Stimulated activated CD8-positive, alpha-beta memory T cell treated with anti-CD3 and anti-CD28 coated beads, Interleukin-2, amount 100 ng/mL, for 48 hours (primary cell): Measurements from ENCODE around the gene B3GAT1.

Experiments
- DNase-seq, 2 donors: peaks; one replicate each; pipeline ENCODE4 v3.0.0-alpha.2; 2020; ENCODE audit warnings: low read depth in 2 of 2

B3GAT1 gene

DNA sequence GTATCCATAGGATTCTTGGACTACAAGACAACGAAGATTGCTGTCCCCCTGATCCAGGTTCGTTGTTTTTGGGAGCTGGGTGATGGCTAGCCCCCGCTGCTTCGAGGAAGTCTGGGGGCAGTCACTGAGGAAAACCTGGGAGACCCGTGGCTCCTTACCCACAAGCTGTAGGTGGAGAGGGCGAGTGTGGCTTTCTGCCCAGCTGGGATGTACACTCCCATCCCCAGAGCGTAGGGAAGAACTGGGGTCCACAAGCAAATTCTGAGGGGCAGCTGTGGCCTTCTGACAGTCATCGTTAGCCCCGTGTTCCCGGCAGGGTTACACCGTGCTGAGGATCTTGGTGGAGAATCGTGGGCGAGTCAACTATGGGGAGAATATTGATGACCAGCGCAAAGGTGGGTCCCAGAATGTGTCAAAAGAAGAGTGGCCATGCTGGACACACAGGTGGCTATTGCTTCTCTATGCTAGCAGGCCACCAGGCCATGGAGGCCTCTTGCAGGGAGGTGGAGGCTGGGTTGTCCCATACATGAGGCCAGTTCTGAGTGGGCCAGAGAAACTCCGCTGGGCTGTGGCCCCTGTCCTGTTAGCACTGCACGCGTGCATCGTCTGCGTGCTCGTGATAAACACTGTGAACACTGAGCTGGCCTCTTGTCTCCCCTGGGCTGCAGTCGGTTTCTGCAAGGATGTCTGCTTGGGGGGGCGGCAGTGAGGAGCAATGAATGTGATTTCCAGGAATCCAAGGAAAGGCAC is 40.4 kb downstream of the B3GAT1 start:
- DNase-seq, result no peak

DNA sequence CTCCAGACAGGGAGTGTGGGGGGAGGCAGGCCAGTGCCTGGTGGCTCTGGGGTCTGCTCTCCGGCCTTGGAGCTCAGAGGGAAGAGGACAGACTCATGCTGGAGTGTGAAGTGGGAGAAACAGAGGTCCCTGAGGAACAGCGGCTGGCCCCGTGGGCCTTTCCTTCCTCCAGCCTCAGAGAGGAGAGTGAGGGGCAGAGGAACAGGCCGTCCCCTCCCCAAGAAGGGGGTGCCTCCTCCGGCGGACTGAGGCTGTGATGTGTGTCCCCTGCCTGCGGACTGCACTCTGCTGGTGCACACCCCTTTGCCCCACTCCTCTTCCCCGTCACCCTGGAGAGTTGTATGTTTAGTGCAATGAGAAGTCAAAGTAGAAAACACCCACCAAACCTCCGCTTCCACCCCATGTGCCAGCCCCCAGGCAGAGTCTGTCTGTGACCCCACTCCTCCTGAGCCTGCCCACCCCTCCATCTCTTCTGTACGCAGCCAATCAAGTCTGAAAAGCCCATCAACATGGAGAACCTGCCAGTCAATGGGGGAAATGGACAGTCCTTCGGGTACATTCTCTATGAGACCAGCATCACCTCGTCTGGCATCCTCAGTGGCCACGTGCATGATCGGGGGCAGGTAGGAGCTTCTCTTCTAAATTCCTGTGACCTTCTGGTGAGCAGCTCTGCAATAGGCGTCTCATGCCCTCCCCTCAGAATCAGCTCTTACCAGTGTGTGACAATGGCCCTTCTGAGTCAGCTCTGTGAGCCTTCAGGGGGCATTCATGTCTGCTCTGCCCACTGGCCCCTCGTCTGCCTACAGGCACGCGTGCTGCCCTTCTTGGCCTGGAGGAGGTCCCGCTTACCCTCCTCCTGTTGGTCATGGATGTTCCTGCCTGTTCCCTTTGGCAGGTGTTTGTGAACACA is 41.3 kb downstream of the B3GAT1 start:
- no peak for DNase-seq

- DNase-seq, result no peak
Observed at GRCh38 chr11:134369656-134370525, 42.2 kb downstream of the B3GAT1 start.

- no peak for DNase-seq
Observed at GRCh38 chr11:134367781-134368180, 44.3 kb downstream of the B3GAT1 start.

GRCh38 chr11:134366254-134366653 is 45.8 kb downstream of the B3GAT1 start:
- DNase-seq, result no peak

GRCh38 chr11:134365011-134365925 is 46.8 kb downstream of the B3GAT1 start:
- no peak for DNase-seq

DNA sequence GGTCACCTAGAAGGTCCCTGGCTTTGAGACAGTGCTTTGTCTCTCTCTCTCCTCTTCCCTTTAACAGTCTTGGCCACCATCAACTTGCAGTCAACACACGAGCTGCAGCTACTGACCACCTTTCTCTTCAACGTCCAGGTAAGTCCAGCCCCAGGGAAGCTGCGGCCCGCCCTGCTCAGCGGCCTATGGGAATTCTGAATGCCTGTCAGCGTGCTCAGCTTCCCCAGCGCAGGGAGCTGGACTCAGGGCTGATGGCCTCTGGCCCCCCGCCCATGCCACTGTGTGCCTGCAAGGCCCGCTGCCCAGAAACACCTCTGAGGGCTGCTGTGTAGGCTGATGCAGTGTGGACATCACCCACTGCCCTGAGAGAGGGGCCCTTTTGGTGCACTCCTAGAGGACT is 47.8 kb downstream of the B3GAT1 start:
- no peak for DNase-seq

DNA sequence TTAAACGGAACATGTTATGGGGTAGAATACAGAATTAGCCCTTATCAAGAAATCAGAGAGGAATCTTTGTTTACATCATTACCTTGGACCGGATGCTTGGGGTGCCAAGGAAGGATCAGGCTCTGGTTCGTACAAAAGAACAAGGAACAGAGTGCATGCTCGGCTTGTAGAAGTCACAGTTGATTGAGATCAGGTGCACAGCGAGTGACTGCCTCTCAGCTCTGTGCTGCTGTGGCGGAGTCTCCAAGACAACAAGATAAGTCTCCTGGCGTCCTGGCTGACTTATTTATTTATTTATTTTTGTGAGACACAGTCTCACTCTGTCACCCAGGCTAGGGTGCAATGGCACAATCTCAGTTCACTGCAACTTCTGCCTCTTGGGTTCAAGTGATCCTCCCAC is 48.5 kb downstream of the B3GAT1 start:
- no peak for DNase-seq

DNA sequence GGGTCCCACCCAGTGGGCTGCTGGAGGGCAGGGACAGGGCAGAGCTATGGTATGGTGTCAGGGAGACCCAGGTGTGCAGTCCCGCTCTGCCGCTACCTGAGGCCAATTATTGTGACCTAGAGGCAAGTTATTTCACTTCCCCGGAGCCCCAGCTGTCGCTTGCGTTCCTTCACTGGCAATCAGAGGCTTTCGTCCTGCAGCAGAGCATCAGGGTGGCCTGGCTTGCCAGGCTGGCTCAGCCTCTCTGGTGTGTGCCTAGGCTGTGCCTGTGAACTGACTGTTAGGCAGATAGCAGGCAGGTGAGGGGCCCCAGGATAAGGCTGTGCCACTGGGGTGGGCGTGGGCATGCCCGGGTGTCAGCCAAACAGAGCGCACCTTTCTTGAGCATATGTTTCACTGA is 48.9 kb downstream of the B3GAT1 start:
- DNase-seq, result no peak

DNA sequence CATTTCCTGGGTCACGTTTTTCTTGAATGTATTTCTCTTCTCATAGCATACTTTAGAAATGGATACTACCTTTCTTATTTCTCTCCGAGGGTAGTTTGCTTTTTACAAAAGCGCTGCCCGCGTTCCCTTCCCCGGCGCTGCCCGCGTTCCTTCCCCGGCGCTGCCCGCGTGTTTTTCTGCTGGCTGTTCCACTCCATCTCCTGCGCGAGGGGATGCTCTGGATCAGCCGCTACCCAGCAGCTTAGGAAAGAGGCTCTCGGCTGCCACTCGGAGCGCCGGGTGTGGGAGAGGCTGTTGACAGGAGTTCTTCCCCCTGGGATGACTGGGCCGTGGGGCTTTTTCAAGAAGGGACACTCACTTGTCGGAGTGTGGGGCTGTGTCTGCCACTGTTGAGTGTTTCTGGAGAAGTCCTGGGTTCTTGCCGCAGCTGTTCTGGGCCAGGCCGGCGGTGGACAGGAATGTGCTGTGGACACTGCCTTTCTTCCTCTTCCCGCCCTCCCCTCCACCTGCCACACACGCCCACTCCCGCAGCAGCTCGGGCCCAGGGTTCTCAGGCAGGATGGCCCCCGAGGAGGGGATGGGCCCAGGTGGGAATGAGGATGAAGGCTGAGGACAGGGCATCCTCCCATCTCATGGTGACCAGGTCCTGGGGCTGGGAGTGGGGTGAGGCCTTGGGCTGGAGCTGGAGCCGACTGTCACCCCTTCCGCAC is 49.7 kb downstream of the B3GAT1 start:
- no peak for DNase-seq

- DNase-seq, result no peak
Observed at GRCh38 chr11:134361661-134362060, 50.4 kb downstream of the B3GAT1 start.

DNA sequence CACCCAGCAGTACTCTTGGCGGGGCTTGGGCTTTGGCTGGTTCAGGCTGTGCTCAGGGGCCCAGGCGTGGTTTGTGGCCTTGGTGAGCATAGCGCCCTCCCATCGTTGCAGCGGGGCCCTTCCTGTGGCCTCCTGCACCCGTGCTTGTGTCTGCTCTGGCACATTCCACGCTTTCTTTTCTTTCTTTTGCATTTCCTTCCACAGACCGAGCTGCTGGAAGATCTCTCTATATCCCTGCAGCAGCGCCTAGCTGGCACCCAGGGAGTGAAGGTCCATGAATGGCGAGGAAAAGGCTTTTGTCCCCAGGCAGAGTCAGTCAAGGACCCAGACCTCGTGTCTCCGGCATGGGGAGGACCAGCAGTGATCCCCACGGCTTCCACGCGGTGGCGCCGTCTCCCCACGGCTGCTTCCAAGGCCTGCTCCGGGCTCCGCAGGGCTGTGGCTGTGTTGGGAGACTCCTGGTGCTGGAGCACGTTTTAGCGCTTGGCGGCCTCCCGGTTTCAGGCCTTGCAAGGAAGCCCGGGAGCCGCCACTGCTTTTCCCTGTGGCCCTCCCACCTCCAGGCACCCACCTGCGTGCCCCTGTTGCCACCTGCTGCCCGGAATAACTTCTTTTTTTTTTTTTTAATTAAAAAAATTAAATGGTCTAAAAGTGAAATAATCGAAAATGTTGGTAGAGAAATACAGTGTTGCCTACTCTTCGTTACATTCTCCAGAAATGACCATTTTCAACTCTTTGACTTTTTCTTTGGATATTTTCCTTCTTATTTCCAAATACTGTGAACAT is 51.8 kb downstream of the B3GAT1 start:
- peak; percentile 60 to 72 for DNase-seq

DNA sequence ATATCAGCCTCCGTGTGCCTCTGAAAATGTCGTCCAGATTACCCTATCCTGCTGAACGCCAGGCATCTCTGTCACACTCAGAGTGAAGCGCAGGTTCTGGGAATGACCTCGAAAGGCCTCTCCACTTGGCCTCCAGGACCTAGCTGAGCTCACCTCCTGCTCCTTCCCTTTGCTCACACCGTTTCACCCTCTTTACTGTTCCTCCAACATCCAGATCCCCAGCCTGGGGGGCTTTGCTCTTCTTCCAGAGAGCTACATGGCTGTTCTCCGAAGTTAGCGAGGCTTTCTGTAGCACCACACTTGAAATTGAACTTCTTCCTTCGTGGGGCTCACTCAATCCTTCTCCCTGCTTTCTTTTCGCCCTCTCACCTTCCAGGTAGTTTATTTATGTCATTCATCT is 52.4 kb downstream of the B3GAT1 start:
- no peak for DNase-seq

DNA sequence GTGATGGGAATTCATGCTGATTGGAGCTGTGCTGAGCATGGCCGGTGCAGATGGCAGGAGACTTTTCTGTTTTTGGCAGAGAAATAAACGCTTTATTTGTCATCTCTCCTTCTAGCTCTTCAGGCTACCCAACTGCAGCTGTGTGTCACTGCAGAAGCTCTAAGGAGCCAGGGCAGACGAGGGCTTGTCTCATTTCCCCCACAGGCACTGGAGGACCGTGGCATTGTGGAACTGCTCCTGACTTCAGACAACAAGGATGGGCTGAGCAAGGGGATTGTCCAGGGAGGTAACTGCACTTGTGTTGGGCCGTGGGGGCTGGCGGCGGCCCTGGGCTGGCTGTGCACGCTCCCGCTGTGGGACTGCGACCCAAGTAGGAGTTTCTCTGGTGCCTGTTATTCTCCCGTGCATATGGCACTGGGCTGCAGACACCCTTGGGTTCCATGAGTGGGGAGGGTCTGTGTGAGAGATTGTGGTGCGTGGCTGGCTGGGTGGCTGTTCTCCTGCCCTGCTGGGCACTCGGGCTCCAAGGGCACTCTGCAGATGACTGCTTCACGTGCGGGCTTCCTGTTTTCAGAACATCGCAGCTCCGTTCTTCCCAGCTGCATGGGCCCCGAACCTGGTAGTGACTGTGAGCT is 53.1 kb downstream of the B3GAT1 start:
- no peak for DNase-seq

DNA sequence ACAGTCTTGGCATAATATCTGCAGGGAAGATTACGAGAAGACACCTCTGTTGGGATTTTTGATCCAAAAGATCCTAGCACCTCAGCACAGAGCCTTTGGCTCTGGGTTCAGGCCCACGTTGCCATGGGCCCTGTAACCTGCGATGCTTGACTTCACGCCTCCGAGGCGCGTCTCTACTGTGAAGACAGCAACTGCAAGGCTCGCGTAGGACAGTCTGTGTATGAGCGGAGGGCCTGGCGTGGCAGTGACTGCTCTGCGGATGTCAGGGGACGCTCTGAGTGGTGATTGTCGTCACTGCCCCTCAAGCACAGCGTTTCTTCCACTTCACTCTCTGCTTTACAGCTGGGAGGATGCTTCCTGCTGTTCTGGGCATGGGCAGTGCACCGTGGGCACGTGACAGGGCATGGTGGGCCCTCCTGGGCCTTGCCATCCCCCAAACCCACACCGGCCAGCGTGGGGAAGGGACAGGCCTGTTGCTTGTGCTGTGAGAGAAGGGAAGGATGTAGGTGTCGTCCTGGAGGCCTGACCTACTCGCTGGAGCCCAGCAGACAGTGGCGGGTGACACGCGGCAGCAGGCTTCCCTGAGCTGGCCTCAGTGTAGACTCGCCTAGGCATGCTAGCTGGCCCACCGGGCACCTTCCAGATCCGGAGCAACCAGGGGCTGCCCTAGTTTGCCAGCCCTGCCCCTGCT is 53.7 kb downstream of the B3GAT1 start:
- no peak for DNase-seq

DNA sequence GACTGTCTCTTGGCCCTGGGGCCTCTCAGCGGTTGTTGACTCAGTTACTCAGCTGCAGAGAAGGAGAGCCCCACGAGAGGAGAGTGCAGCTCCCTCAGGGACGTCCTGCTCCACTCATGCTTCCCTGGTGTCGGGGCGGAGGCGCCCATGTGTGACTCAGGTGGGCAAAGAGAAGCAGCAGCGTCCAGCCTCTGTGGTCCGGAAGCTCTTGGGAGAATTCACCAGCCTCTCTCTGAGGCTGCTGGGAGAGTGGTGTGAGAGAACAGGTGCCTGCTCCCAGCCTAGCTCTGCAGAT is 54.5 kb downstream of the B3GAT1 start:
- DNase-seq, result no peak

GRCh38 chr11:134356656-134357544 is 55.1 kb downstream of the B3GAT1 start:
- no peak for DNase-seq

DNA sequence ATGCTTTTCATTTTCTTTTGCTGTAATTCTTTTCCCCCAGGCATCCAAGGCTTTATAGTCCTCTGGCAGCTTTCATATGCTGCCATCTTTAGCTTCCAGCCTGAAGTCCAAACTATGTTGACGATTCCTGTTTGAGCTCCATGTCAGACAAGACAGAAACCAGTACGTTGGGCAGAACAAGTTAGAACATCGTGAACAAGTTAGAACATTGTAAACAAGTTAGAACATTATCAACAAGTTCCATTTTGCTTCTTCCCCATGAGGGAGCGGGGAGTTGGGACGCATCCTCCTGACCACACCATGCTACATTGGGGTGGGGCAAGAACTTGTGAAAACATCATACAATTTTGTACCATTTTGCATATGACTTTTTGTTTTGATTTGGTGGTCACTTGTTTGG is 56.4 kb downstream of the B3GAT1 start:
- no peak for DNase-seq
